Nephron progenitor cell (in vitro differentiated cells): Measurements from ENCODE around the gene RSPH10B.
"Not testable (repeated sequence)": the region's sequence is repeated elsewhere in the genome, so short reads cannot be mapped to it uniquely, and the experiment has no call there.

Source experiments
- DNase-seq: peaks from one replicate; pipeline ENCODE4 v3.0.0; 2021
- H3K27ac Mint-ChIP-seq: 2 replicates; pipeline ENCODE4 v1.8.0; 2021; ENCODE audit warnings: mild to moderate bottlenecking, moderate library complexity, mixed read lengths
- H3K27me3 Mint-ChIP-seq: 2 replicates; pipeline ENCODE4 v1.8.0; 2021; ENCODE audit warnings: mild to moderate bottlenecking, low read depth, mixed read lengths; ENCODE audit not compliant: poor library complexity
- H3K36me3 Mint-ChIP-seq: 2 replicates; pipeline ENCODE4 v1.8.0; 2021; ENCODE audit warnings: low read depth, mixed read lengths
- H3K4me1 Mint-ChIP-seq: 2 replicates; pipeline ENCODE4 v1.8.0; 2021; ENCODE audit warnings: mixed read lengths
- H3K4me3 Mint-ChIP-seq: 2 replicates; pipeline ENCODE4 v1.8.0; 2021; ENCODE audit warnings: mild to moderate bottlenecking, moderate library complexity, mixed read lengths
- H3K9me3 Mint-ChIP-seq: 2 replicates; pipeline ENCODE4 v1.8.0; 2021; ENCODE audit warnings: mild to moderate bottlenecking, moderate library complexity, mixed read lengths
- CTCF ChIP-seq: fragments of 200-600 bp; sonication (generic); IDR thresholded peaks from 2 replicates; pipeline ENCODE4 v1.5.0; 2021; ENCODE audit warnings: antibody characterized with exemption

The RSPH10B gene

GRCh38 chr7:5892498-5892897 lies 78.0 kb downstream of the RSPH10B start:
- no peak for TF ChIP-seq CTCF
- no peak overlapping the region for H3K4me3 Mint-ChIP-seq
- H3K4me1 Mint-ChIP-seq: no peaks in the 10 kb centered on the region
- no peak for DNase-seq
- no peaks in the 10 kb centered on the region for H3K9me3 Mint-ChIP-seq
- H3K27me3 Mint-ChIP-seq: peaks cover 21% of the 10 kb centered on the region
- H3K27ac Mint-ChIP-seq: no peak overlapping the region
- no peaks in the 10 kb centered on the region for H3K36me3 Mint-ChIP-seq

GRCh38 chr7:5890244-5890643 lies 80.2 kb downstream of the RSPH10B start:
- not testable (repeated sequence) for H3K27ac Mint-ChIP-seq, H3K9me3 Mint-ChIP-seq, H3K4me1 Mint-ChIP-seq, H3K36me3 Mint-ChIP-seq, H3K4me3 Mint-ChIP-seq, DNase-seq
- H3K27me3 Mint-ChIP-seq: peaks cover 13% of the 10 kb centered on the region

- not testable (repeated sequence) for H3K4me3 Mint-ChIP-seq, H3K4me1 Mint-ChIP-seq, H3K27me3 Mint-ChIP-seq, H3K36me3 Mint-ChIP-seq, H3K27ac Mint-ChIP-seq, H3K9me3 Mint-ChIP-seq, DNase-seq
Measured at GRCh38 chr7:5888021-5888420, 82.5 kb downstream of the RSPH10B start.

- DNase-seq, H3K27me3 Mint-ChIP-seq, H3K9me3 Mint-ChIP-seq, H3K36me3 Mint-ChIP-seq, H3K4me3 Mint-ChIP-seq, H3K27ac Mint-ChIP-seq: not testable (repeated sequence)
- peaks cover 17% of the 10 kb centered on the region for H3K4me1 Mint-ChIP-seq
Measured at GRCh38 chr7:5884431-5884830, 86.1 kb downstream of the RSPH10B start.

- H3K4me1 Mint-ChIP-seq: peaks cover 10% of the 10 kb centered on the region
Measured at GRCh38 chr7:5880106-5880505, 90.4 kb downstream of the RSPH10B start.

GRCh38 chr7:5879591-5879990 lies 90.9 kb downstream of the RSPH10B start:
- DNase-seq, H3K4me3 Mint-ChIP-seq, H3K36me3 Mint-ChIP-seq, H3K27ac Mint-ChIP-seq, H3K27me3 Mint-ChIP-seq, H3K9me3 Mint-ChIP-seq: not testable (repeated sequence)
- peaks cover 10% of the 10 kb centered on the region for H3K4me1 Mint-ChIP-seq

More at GRCh38 chr7:5880106-5880505, 90.4 kb downstream of the RSPH10B start:
- not testable (repeated sequence) for DNase-seq, H3K27me3 Mint-ChIP-seq, H3K4me3 Mint-ChIP-seq, H3K36me3 Mint-ChIP-seq, H3K27ac Mint-ChIP-seq, H3K9me3 Mint-ChIP-seq
